Esophagus (tissue), 2 donors: ENCODE measurements around the gene EXD3. TPM values are rescaled to one million over a fixed set of nuclear protein-coding genes. Genes with fewer than 3 reads are reported as not detected.

Experiments used
- H3K27ac ChIP-seq, 2 donors: one replicate each; pipeline ENCODE4 v1.5.1; 2013; ENCODE audit warnings: low read depth in 2 of 2, mild to moderate bottlenecking in 2 of 2, inconsistent platforms in 1 of 2, low read length in 1 of 2, moderate library complexity in 1 of 2
- H3K27me3 ChIP-seq, 2 donors: one replicate each; pipeline ENCODE4 v1.6.1; 2013; ENCODE audit warnings: low read length in 2 of 2, control low read depth in 1 of 2, mild to moderate bottlenecking in 1 of 2; ENCODE audit not compliant: insufficient read depth in 2 of 2, control insufficient read depth in 1 of 2
- H3K36me3 ChIP-seq, 2 donors: one replicate each; pipeline ENCODE4 v1.6.1; 2013; ENCODE audit warnings: low read length in 1 of 2; ENCODE audit not compliant: control insufficient read depth in 2 of 2, insufficient read depth in 2 of 2
- H3K4me1 ChIP-seq, 2 donors: one replicate each; pipeline ENCODE4 v1.6.1; 2013; ENCODE audit warnings: low read length in 1 of 2; ENCODE audit not compliant: control insufficient read depth in 2 of 2, insufficient read depth in 2 of 2
- H3K4me3 ChIP-seq, 2 donors: one replicate each; pipeline ENCODE4 v1.5.1; 2013; ENCODE audit warnings: low read length in 2 of 2, mild to moderate bottlenecking in 2 of 2, low read depth in 1 of 2, moderate library complexity in 1 of 2
- H3K9me3 ChIP-seq, 2 donors: one replicate each; pipeline ENCODE4 v1.6.1; 2013; ENCODE audit warnings: mild to moderate bottlenecking in 2 of 2, low read depth in 1 of 2, low read length in 1 of 2, moderate library complexity in 1 of 2; ENCODE audit not compliant: control insufficient read depth in 2 of 2, insufficient read depth in 1 of 2
- WGBS, 2 donors: extraction: QIAGEN DNeasy Blood & Tissue Kit; methylation state at CpG; one replicate each; pipeline ENCODE4 v1.1.7; 2013; 5-methylcytosine and 5-hydroxymethylcytosine counted together
- polyA plus RNA-seq, 2 donors: library from polyadenylated mRNA; stranded (reverse); fragments of 200-250 nt; gene quantifications; one replicate each; pipeline ENCODE4 v1.2.3, GENCODE V29; 2013
- donor health status: healthy with polysubstance abuse.
- donor health status: Bipolar disorder and iron deficiency.

Gene EXD3
- polyA plus RNA-seq, 2 donors: 9.7 to 20.8 TPM

DNA sequence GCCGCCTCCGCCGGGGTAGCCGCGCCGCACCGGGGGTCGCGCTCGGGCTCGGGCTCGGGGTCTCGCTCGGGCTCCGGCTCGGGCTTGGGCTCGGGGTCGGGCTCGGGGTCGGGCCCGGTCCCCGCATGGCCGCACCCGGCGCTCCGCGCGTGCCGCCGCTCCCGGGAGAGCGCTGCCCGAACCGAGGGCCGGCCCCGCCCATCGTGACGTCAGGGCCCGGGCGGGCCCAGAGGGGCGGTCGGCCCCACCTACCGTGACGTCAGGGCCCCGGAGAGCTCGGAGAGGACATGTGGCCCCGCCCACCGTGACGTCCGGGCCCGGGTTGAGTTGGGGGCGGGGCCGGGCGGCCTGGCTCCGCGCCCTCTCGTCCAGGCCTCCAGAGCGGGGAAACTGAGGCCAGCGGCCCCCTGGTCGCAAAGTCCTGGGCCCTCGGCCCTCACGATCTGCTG is 36.2 kb upstream of the EXD3 start, which contains the start of gene NSMF:
Gene NSMF (minus strand): TSS at position 183 of the 449 bp plus-strand sequence. CDS start 232 bp downstream, outside the sequence.
- Histone ChIP-seq H3K9me3 (no peaks in the 10 kb centered on the region), H3K27ac (peak within 1 kb of the TSS; percentile 41 to 72), H3K4me1 (peaks cover 0 to 23% of the 10 kb centered on the region in 2 donors), H3K27me3 (no peaks in the 10 kb centered on the region), H3K36me3 (peaks cover 0 to 7% of the 10 kb centered on the region in 2 donors), H3K4me3 (peak within 1 kb of the TSS; percentile 51 to 55)
- WGBS, 2 donors: 0% methylated on average over 45 to 62 of the region's 62 CpGs

DNA sequence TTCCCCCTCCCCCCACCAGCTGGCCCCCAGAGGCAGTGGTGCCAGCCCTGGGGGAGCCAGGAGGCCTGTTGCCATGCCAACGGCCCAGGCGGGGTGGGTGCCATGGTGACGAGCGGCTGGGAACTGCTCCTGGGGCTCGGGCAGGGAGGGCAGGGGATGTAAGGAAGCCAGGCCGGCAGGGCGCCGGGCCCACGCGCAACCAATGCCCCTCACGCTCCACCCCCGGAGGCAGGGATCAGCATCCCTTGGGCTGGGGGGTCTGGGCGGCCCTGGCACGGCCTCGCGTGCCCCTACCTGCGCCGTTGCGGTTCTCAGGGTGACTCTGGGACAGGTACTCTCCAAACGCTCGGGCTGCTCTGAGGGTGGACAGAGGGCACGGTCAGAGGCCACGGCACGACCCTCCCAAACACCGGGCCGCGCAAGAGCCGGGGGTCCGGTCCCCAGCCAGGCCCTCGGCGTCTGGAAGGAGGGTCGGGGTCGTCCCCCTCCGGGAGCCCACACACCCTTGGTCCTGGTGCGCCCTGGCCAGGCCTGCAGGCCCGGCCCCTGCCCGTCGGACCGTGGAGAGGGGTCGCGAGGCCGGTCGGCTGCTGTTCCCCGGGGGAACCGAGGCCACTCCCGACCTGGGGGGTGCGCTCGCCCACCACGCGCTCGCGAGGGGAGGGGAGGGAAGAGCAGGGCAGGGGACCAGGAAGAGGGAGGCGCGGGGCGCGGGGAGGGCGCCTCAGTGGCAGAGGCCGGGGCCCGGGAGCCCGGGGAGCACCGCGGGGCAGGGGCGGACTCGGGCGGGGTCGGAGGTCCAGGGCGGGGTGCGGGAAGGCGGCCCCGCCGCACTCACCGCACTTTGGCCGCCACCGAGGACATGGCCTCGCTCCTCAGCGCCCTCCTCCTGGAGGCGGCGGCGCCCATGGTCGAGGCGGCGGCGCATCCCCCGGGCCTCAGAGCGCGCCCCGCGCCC is 35.5 kb upstream of the EXD3 start:
- H3K27me3 ChIP-seq: no peaks in the 10 kb centered on the region
- H3K4me3 ChIP-seq: peak overlapping the region; percentile 51 to 55
- no peaks in the 10 kb centered on the region for H3K9me3 ChIP-seq
- H3K27ac ChIP-seq: peak overlapping the region; percentile 15 to 72
- peaks cover 3 to 23% of the 10 kb centered on the region in 2 donors for H3K4me1 ChIP-seq
- H3K36me3 ChIP-seq: peaks cover 0 to 7% of the 10 kb centered on the region in 2 donors
- 10 to 18% methylated on average over 67 to 88 of the region's 88 CpGs for WGBS, 2 donors

DNA sequence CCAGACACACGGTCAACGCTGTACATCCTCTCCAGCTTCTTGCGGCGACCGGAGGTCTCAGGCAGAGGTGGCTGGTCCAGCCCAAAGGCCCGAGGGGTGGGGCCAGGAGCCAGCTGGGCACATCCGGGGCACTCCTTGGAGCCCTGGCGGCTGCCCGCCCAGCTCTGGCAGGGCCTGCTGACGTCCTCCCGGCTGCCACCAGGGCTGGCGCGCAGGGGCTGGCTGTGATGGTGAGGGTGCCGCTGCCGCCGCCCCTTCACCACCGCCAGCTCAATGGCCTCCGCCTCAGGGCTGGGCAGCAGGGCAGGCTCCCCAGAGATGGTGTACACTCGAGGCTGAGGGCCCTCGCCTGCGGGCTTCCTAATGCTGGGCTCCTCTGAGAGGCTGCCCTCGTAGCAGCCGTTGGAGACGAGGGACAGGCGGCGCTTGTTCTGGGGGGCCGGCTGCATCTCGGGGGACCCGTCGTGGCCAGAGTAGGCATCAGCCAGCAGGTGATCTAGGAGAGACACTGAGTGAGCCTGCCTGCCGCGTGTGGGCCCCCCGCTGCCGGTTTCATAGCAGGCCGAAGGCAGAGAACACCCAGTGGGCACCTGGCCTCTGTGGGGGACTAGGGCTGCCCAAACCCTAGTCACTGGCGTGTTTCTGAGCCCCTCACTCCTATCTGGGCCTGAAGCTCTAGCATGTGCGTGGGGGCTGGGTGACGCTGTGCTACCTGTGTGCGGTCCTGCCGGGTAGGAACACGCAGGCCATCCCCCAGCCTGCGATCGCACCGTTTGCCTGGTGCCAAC is 34.6 kb upstream of the EXD3 start:
- Histone ChIP-seq H3K9me3 (no peaks in the 10 kb centered on the region), H3K27ac (peak overlapping the region in 1 of 2 donors; percentile 9), H3K27me3 (no peaks in the 10 kb centered on the region), H3K36me3 (peaks cover 0 to 7% of the 10 kb centered on the region in 2 donors), H3K4me1 (peaks cover 5 to 23% of the 10 kb centered on the region in 2 donors), H3K4me3 (no peak overlapping the region)
- 85 to 87% methylated on average over 44 of the region's 44 CpGs for WGBS, 2 donors

DNA sequence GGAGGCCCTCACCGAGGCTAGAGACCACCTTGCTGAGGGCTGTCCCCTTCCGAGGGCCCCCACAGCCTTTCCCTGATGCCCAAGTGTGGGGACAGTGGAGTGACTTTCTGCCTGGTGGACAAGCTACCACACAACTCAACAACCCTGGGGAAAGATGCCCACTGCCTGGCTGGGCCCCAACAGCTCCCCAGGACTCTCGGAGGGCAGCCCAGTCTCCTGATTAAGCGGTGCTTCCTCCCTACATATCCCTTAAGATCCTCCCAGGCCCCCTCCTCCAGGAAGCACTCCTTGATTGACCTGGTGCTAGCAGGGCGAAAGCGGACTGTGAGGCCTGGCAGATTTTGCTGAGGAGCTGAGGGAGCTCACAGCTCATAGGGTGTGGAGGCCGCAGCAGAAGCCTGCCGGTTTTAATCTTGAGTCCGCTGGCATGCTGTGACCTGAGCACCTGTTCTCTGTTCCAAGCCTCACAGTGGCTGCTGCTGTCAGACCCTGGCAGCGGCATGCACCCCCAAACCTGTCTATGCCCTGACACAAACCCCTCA is 34.0 kb upstream of the EXD3 start:
- Histone ChIP-seq H3K9me3 (no peaks in the 10 kb centered on the region), H3K27me3 (no peaks in the 10 kb centered on the region), H3K4me3 (no peak overlapping the region), H3K36me3 (peaks cover 0 to 7% of the 10 kb centered on the region in 2 donors), H3K27ac (peak overlapping the region in 1 of 2 donors; percentile 9), H3K4me1 (peaks cover 5 to 23% of the 10 kb centered on the region in 2 donors)
- WGBS, 2 donors: 86 to 92% methylated on average over 10 of the region's 10 CpGs

DNA sequence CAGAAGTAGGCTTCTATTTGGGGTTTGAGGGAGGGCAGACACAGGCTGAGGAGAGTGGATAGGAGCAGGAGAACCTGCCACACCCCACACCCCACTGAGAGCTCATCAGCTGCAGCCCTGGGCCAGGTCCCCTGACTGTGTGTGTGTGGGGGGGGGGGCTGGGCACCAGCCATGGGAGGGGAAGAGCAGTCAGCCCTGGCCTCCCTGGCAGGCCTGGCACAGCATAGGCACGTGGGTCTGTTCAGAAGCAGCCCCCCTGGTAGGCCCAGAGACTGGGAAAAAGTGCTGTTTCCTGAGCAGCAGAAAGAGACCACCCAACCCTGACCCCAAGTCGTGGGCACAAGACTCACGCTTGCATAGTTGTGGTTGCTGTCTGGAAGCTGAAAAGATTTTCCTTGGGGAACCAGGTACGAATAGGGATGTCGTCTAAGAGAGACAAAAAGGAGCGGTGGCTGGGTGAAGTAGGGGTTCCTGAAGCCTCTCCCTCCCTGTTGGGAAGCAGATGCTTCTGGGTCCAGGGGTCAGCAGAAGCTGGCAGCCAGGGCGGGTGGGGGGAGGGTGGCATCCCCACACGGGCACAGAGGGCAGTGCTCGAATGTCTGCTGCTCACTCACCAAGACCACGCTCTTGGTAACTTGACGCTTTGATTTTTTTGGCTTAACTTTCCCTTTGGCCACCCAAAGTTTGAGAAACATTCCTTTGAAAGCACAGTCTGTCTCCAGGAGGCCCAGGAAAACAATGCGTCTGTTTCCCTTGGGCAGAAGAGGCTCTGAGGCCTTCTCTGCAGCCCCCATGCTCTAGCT is 33.3 kb upstream of the EXD3 start:
- no peak overlapping the region for H3K27ac ChIP-seq
- H3K9me3 ChIP-seq: no peaks in the 10 kb centered on the region
- H3K4me1 ChIP-seq: peaks cover 5 to 23% of the 10 kb centered on the region in 2 donors
- H3K36me3 ChIP-seq: peaks cover 0 to 5% of the 10 kb centered on the region in 2 donors
- no peaks in the 10 kb centered on the region for H3K27me3 ChIP-seq
- WGBS, 2 donors: 82 to 86% methylated on average over 12 of the region's 12 CpGs
- H3K4me3 ChIP-seq: no peak overlapping the region

DNA sequence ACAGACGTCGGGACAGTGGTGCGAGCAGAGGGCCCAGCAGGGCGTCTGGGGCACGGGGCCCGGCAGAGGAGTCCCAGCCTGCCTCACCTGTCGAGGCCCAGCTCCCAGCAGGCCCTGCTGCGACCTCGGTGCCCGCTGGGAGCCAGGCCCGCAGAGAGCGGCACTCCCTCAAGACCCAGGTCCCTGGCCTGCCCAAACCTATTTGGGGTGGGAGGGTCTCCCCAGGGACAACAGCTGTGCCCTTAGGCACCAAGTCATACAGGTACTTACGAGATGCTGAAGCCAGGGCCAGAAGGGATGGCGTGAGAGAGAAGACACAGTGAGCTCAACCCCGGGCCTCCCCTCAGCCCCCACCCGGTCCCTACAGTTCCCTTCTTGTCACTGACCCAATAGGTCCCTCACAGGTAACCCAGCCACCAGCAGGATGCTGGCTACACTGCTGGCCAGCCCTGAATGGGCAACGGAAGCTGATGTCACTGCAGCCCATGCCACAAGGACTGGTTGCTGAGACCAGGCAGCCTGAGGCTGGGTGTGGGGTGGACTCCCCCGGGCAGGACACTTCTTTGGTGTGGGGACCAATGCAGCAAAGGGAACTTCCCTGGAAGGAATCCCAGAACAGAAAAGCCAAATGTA is 32.5 kb upstream of the EXD3 start:
- WGBS, 2 donors: 83 to 85% methylated on average over 18 of the region's 18 CpGs
- Histone ChIP-seq H3K4me1 (peaks cover 5 to 23% of the 10 kb centered on the region in 2 donors), H3K9me3 (no peaks in the 10 kb centered on the region), H3K36me3 (peaks cover 0 to 5% of the 10 kb centered on the region in 2 donors), H3K4me3 (no peak overlapping the region), H3K27ac (no peak overlapping the region), H3K27me3 (no peaks in the 10 kb centered on the region)

DNA sequence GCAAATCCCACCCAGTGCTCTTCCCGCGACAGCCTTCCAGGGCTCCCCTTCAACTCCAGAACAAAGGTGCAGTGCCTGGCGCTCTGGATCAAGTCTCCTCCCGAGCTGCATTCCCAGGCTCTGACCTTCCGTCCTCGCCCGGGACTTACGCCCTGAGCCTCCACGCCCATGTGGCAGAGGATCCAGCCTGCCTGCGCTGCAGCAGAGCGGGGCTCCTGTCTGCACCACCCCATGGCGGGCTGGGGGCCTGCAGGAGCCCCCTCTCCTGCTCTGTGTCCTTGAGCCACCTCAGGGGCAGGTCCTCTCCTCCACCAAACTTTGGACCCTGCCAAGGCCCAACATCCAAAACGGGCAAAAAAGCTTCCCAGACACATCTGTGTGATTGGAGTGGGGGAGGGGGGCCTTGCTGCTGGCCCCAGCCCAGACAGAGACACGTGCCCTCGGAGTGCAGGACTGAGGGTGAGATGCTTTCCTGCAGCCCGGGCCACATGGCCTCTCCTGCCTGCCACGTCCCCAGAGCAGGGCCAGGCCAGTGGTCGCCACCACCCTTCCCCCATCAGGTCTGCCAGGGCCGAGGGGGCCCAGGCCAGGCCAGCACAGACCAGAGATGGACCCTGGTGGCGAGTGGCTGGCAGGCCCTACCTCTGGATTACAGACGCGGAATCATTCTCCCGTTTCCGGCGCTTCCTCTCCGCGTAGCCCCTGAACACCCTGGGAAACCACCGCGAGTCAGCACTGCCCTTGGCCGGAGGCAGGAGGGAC is 31.8 kb upstream of the EXD3 start:
- Histone ChIP-seq H3K4me3 (peak overlapping the region; percentile 47 to 50), H3K9me3 (no peaks in the 10 kb centered on the region), H3K27ac (peak overlapping the region; percentile 79 to 82), H3K4me1 (peaks cover 5 to 20% of the 10 kb centered on the region in 2 donors), H3K27me3 (no peaks in the 10 kb centered on the region), H3K36me3 (peaks cover 0 to 8% of the 10 kb centered on the region in 2 donors)
- 53 to 57% methylated on average over 30 of the region's 30 CpGs for WGBS, 2 donors

DNA sequence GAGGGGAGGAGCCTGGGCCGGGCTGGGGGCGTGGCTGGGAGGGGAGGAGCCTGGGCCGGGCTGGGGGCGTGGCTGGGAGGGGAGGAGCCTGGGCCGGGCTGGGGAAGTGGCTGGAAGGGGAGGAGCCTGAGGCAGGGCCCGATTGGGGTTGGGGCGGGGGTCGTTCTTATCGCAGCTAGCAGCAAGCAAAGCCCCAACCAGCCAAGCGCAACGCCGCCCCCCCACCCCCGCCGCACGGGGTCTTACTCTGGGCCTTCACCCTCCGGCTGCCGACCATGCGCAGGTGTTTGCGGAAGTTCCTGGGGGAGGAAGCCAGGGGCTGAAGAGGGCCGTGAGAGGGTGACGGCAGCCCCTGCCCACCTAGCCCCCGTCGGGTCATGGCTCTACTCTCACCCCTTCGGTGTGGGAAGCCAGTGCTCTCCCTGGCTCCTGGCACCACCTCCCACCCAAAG is 31.2 kb upstream of the EXD3 start:
- peaks cover 5 to 18% of the 10 kb centered on the region in 2 donors for H3K4me1 ChIP-seq
- H3K27ac ChIP-seq: peak overlapping the region; percentile 79 to 82
- WGBS, 2 donors: 16 to 19% methylated on average over 18 to 22 of the region's 24 CpGs

More for the DNA sequence above, 31.2 kb upstream of the EXD3 start:
- H3K4me3 ChIP-seq: peak overlapping the region; percentile 47 to 50
- no peaks in the 10 kb centered on the region for H3K9me3 ChIP-seq
- no peaks in the 10 kb centered on the region for H3K27me3 ChIP-seq
- peaks cover 3 to 10% of the 10 kb centered on the region in 2 donors for H3K36me3 ChIP-seq
